Calu3 (cell line): ENCODE data around the gene RRP9. TPM values are rescaled to one million over a fixed set of nuclear protein-coding genes. Genes with fewer than 3 reads are reported as not detected.

Experiments
- BruUV-seq: library from RNA; stranded (reverse); fragments of 400-500 nt; replicated peaks from 2 replicates; lab custom pipeline; 2021; lab: Mats Ljungman, UMichigan
- CTCF ChIA-PET: fragments of 300-600 bp; sonication (Branson Sonifier 250); formaldehyde crosslinking; loops from one replicate; lab custom pipeline; 2022; ENCODE audit warnings: antibody characterized with exemption; lab: Charles Lee
- DNase-seq: peaks from one replicate; pipeline ENCODE4 v3.0.0; 2022
- H3K27ac Mint-ChIP-seq: one replicate; pipeline ENCODE4 v1.8.0; 2022; ENCODE audit warnings: mixed read lengths; ENCODE audit not compliant: unreplicated experiment
- H3K27me3 Mint-ChIP-seq: one replicate; pipeline ENCODE4 v1.8.0; 2022; ENCODE audit warnings: mixed read lengths; ENCODE audit not compliant: unreplicated experiment
- H3K36me3 Mint-ChIP-seq: one replicate; pipeline ENCODE4 v1.8.0; 2022; ENCODE audit warnings: mild to moderate bottlenecking, moderate library complexity, mixed read lengths; ENCODE audit not compliant: insufficient read depth, unreplicated experiment
- H3K4me1 Mint-ChIP-seq: one replicate; pipeline ENCODE4 v1.8.0; 2022; ENCODE audit warnings: mild to moderate bottlenecking, low read depth, mixed read lengths; ENCODE audit not compliant: unreplicated experiment
- H3K4me3 Mint-ChIP-seq: one replicate; pipeline ENCODE4 v1.8.0; 2022; ENCODE audit warnings: mild to moderate bottlenecking, low read depth, moderate library complexity, mixed read lengths; ENCODE audit not compliant: unreplicated experiment
- H3K9me3 Mint-ChIP-seq: one replicate; pipeline ENCODE4 v1.8.0; 2022; ENCODE audit warnings: low read depth, mixed read lengths; ENCODE audit not compliant: unreplicated experiment
- intact Hi-C: fragments of 100-400 bp; cut with micrococcal nuclease; formaldehyde crosslinking; loops from one replicate; pipeline ENCODE4 v1.10.0; 2022; ENCODE audit not compliant: unreplicated experiment
- total RNA-seq: library from RNA; stranded (reverse); gene quantifications from 2 replicates; pipeline ENCODE4 v1.2.3, GENCODE V29; 2022
- TF ChIP-seq, protein P1 (sequence below): fragments of 200-600 bp; IDR thresholded peaks from one replicate; pipeline ENCODE4 v1.8.0; 2022; ENCODE audit warnings: antibody characterized with exemption; ENCODE audit not compliant: unreplicated experiment

The RRP9 gene
- total RNA-seq, 1 experiment from 2014 or later = 39.3 TPM

DNA sequence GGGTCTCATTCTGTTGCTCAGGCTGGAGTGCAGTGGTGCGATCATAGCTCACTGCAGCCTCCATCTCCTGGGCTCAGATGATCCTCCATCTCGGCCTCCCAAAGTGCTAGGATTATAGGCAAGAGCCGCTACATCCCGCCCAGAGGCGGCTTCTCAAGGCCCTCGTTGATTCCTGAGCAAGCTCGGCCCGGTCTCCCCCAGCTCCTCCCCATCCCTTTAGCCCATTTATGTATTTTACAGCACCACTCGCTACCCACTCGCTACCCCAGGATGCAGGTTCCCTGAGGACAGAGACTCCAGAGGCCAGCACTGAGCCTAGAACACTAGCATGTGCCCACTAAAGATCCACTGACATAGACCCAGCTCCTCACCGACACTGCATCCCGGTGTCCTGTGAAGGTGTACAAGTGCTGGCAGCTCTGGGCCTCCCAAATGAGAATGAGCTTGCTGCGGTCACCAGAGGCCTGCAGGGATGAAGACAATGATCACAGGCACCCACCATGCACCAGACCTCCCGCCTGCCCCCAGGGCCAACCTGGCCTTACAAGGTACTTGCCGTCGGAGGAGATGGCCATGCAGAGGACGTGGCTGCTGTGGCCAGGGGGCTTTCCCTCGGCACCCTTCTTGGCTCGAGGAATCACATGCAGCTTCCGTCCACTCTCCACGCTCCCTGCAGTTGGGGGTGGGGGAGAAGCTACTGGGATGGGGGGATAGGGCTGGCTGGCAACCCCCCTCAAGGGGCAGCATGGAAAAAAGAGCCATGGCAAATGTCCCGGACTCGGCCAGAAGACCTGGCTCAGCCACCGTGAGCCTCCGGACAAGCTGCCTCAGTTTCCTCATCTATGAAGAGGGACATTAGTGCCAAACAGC is 5.6 kb downstream of the RRP9 start:
- Mint-ChIP-seq H3K4me1 (peaks cover 8% of the 10 kb centered on the region), H3K9me3 (no peaks in the 10 kb centered on the region), H3K4me3 (no peak overlapping the region), H3K27me3 (no peaks in the 10 kb centered on the region), H3K27ac (no peak overlapping the region), H3K36me3 (peaks cover 44% of the 10 kb centered on the region)
- no TSS peak for BruUV-seq
- intact Hi-C loops = no loop called here
- TF ChIP-seq, protein P1, sequence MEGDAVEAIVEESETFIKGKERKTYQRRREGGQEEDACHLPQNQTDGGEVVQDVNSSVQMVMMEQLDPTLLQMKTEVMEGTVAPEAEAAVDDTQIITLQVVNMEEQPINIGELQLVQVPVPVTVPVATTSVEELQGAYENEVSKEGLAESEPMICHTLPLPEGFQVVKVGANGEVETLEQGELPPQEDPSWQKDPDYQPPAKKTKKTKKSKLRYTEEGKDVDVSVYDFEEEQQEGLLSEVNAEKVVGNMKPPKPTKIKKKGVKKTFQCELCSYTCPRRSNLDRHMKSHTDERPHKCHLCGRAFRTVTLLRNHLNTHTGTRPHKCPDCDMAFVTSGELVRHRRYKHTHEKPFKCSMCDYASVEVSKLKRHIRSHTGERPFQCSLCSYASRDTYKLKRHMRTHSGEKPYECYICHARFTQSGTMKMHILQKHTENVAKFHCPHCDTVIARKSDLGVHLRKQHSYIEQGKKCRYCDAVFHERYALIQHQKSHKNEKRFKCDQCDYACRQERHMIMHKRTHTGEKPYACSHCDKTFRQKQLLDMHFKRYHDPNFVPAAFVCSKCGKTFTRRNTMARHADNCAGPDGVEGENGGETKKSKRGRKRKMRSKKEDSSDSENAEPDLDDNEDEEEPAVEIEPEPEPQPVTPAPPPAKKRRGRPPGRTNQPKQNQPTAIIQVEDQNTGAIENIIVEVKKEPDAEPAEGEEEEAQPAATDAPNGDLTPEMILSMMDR = no peak
- CTCF ChIA-PET = no interaction called here
- DNase-seq = no peak

DNA sequence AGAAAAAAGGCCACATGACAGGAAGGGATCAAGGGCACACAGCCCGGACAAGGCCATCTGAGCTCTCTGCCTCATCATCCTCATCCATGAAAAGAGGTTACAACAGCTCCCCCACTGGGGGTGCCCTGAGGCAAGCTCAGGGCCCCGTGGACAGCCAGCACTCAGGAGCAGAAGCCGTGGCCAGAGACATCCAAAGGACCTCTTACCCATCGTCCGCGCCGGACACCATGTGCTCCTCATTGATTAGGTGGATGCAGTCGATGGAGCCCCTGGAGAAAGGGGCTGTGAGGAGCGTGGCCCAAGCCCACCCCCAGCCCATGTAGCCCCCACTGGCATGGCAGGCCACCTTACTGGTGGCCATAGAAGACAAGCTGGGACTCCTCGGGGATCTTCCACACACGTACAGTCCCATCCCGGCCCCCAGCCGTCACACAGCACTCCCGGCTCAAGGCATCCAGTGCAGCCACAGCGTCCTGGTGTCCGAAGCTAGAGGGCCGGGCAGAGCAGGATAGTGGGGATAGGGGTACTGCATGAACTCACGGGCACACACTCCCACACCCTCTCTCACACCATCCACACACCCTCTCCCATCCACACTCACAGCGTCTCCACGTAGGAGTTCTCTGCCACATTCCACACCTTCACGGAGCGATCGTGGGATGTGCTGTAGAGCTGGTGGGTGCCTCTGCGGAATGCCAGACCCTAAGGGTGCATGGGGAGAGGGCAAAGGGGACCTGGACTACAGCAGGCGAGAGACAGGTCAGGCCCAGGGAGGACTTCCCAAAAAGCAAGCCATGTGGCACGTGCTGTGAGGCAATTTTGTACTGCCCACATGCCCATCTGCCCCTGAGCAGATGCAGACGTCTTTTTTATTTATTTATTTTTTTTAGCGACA is 6.5 kb downstream of the RRP9 start:
- TF ChIP-seq, protein P1 = no peak
- peaks cover 38% of the 10 kb centered on the region for H3K36me3 Mint-ChIP-seq
- CTCF ChIA-PET = interaction anchor here (0.6 kb wide), 1 partner anchor 34 kb away, joined by 10 read pairs; no protein-coding TSS in a partner anchor
- no peaks in the 10 kb centered on the region for H3K9me3 Mint-ChIP-seq
- H3K27ac Mint-ChIP-seq = no peak overlapping the region
- no peaks in the 10 kb centered on the region for H3K4me1 Mint-ChIP-seq
- no peak overlapping the region for H3K4me3 Mint-ChIP-seq
- no peaks in the 10 kb centered on the region for H3K27me3 Mint-ChIP-seq
- no peak for DNase-seq
- intact Hi-C loops = no loop called here
- no TSS peak for BruUV-seq

DNA sequence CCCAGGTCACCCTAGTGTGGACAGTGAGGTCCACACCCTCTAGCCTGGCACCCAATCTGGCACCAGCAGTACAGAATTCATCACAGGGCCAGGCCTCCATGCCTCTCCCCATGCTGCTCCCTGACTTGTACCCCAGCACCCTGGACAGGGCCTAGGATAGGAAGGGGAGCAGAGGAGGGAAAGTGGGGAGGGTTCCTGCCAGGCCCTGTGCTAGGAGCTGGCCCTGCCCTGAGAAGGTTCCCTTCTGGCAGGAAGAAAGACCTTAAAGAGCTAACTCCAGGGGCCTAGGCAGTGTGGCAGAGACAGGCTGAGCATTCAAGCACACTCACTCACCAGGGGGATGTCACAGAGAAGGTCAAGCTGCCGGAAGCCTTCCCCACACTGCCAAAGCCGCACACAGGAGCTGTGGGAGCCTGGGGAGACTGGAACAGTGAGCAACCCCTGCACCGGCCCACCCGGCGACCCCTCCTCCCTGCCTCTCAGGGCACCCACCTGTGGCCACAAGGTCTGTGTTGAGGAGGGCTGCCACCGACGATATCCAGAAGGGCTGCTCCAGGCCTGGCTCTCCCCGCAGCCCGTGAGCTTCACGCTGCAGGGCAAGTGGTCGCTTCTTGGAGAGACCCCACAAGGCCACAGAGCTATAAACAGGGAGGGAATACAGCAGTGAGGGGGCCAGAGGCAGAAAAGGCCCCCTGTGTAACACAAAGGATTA is 7.4 kb downstream of the RRP9 start:
- no peaks in the 10 kb centered on the region for H3K9me3 Mint-ChIP-seq
- intact Hi-C loops = no loop called here
- no peak for DNase-seq
- no peak overlapping the region for H3K4me3 Mint-ChIP-seq
- BruUV-seq = no TSS peak
- TF ChIP-seq, protein P1 = no peak
- H3K27me3 Mint-ChIP-seq = no peaks in the 10 kb centered on the region
- H3K36me3 Mint-ChIP-seq = peaks cover 36% of the 10 kb centered on the region
- H3K4me1 Mint-ChIP-seq = no peaks in the 10 kb centered on the region
- CTCF ChIA-PET = no interaction called here
- H3K27ac Mint-ChIP-seq = no peak overlapping the region

DNA sequence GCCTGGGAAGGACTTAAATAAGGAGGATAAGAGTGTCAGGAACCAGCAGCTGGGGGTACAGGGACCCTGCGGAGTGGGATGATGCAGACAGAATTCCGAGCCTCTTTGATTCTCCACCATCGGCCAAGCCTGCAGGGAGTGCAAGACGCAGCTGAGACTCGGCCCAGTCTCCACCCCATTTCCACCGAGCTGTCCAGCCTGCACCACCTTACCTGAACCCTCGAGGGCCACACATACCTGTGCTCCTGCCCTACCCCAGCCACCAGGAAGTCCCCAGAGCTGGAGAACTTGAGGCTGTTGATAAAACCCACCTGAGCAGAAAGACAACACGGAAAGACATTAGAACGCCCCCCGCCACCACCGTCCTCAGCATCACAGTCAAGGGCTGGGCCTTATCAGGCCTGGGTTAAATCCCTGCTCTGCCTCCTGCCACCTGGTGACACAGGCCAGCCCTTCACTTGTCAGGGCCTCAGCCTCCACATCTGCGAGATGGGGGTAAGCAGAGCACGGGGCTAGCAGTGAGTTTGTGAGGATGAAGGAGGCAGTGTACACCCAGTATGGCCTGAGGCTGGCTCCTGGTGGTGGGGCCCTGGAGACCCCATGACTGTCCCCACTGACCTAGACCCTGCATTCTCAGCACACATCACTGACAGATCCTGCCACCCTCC is 8.1 kb downstream of the RRP9 start:
- Mint-ChIP-seq H3K27me3 (no peaks in the 10 kb centered on the region), H3K27ac (no peak overlapping the region), H3K36me3 (peaks cover 33% of the 10 kb centered on the region), H3K4me3 (no peak overlapping the region), H3K4me1 (no peaks in the 10 kb centered on the region), H3K9me3 (no peaks in the 10 kb centered on the region)
- CTCF ChIA-PET = no interaction called here
- DNase-seq = no peak
- TF ChIP-seq, protein P1 = no peak
- no TSS peak for BruUV-seq
- intact Hi-C loops = no loop called here
